Measurements from ENCODE around the gene TRIM8.

GRCh38 chr10:102668326-102669107, 24.2 kb downstream of the TRIM8 start:
- TF ChIP-seq CTCF (IDR thresholded peaks at IDR 0.05) (no peak), POLR2A (IDR thresholded peaks at IDR 0.05) (no peak)

Data from vagina (tissue), 2 donors.